ENCODE data around the gene ZNF155. TPM values are rescaled to one million over a fixed set of nuclear protein-coding genes. Genes with fewer than 3 reads are reported as not detected.

Gene ZNF155
- total RNA-seq (5.9 and 7.6 TPM in 2 replicates), polyA plus RNA-seq (1.8 and 2.0 TPM in 2 replicates), polyA minus RNA-seq (4.0 and 5.8 TPM in 2 replicates), Bru-seq, nascent RNA (percentile 62 among the genes with signal in this experiment), BruChase-seq, experiment 1, labeled RNA remaining after a 6-hour chase (percentile 52 among the genes with signal in this experiment), BruChase-seq, experiment 2, labeled RNA remaining after a 2-hour chase (percentile 58 among the genes with signal in this experiment)
- polyA plus RNA-seq (2011; cell fraction: cytosol; rRNA removed): 1.4 and 1.6 TPM in 2 replicates
- polyA plus RNA-seq (2011; cell fraction: nucleus; rRNA removed): 8.8 and 13.6 TPM in 2 replicates
- polyA plus RNA-seq (2012): 4.4 and 5.4 TPM in 2 replicates
- 1.1 TPM for polyA minus RNA-seq (2011; cell fraction: cytosol; rRNA and poly(A)+ RNA removed)
- 6.8 and 9.0 TPM in 2 replicates for polyA minus RNA-seq (2011; cell fraction: nucleus; rRNA and poly(A)+ RNA removed)
- long read RNA-seq, transcript ZNF155-201 (5 exons, 2,596 nt): major isoform, 9 of 16 reads
- long read RNA-seq, partial matches to known transcripts: 0 of 16 reads
- long read RNA-seq, other reads (novel, unspliced or antisense): 6 of 16 reads

GRCh38 chr19:43983912-43984686 lies at the start of gene ZNF155:
TSS of gene ZNF155 (plus strand) at chr19:43984188. CDS start at chr19:43988544, 4,356 bp downstream.
- POLR2A ChIA-PET: no interaction called here
- dilution Hi-C loops (cut with MboI; ENCODE audit: extremely low pct_ligation_motif_present, low sequenced_read_pairs): no loop called here
- Histone ChIP-seq H3K27ac (ENCODE audit: insufficient read depth, low read depth, low read length) (peak within 1 kb of the TSS; percentile 23), H3K27me3 (ENCODE audit: control insufficient read depth in 2 of 2, insufficient read depth in 2 of 2, low read length in 2 of 2) (no peaks in the 10 kb centered on the region), H3K4me2 (ENCODE audit: insufficient read depth, low read length) (peak within 1 kb of the TSS; percentile 87), H3K4me3 (replicated peaks in 1 of 3; ENCODE audit: insufficient read depth in 1 of 3, low read depth in 1 of 3, low read length in 3 of 3) (peak within 1 kb of the TSS; percentile 32 to 75 (median 68)), H4K20me1 (replicated peaks; ENCODE audit: control insufficient read depth, extremely low read depth, insufficient read depth, low read length) (no peaks in the 10 kb centered on the region), H3K4me1 (ENCODE audit: control insufficient read depth, extremely low read depth, insufficient read depth, low read length) (peaks cover 6% of the 10 kb centered on the region), H3K9me3 (replicated peaks; ENCODE audit: control insufficient read depth, insufficient read depth, low read length) (no peaks in the 10 kb centered on the region), H3K79me2 (ENCODE audit: control insufficient read depth, insufficient read depth, low read length) (peaks cover 4% of the 10 kb centered on the region), H3K9me1 (replicated peaks; ENCODE audit: control insufficient read depth, extremely low read depth, insufficient read depth, low read length) (no peaks in the 10 kb centered on the region), H3K9ac (replicated peaks; ENCODE audit: extremely low read depth, insufficient read depth, low read length) (peak within 1 kb of the TSS; percentile 55), H3K36me3 (ENCODE audit: control insufficient read depth in 2 of 2, extremely low read depth in 1 of 2, insufficient read depth in 2 of 2, low read length in 2 of 2) (no peaks in the 10 kb centered on the region), H2AFZ (ENCODE audit: low read depth, low read length) (peak within 1 kb of the TSS; percentile 56)
- peak; percentile 42 for TF ChIP-seq POLR2AphosphoS5 (IDR thresholded peaks at IDR 0.05; ENCODE audit: insufficient read depth, low read depth, low read length)
- TF ChIP-seq GATA2 (IDR thresholded peaks at IDR 0.05; ENCODE audit: insufficient read depth, insufficient read length, low read depth, low read length): no peak
- peak; percentile 39 for TF ChIP-seq POLR2A (IDR thresholded peaks at IDR 0.05; ENCODE audit: low read depth, low read length)
- FAIRE-seq (peak; percentile 89), DNase-seq (ENCODE audit: low read depth, low spot score) (peak; percentile 95)
- intact Hi-C loops (cut with micrococcal nuclease): loop anchor here (1.0 to 5.0 kb wide), 8 partner anchors 18 to 372 kb away; partner anchors contain the start of genes ZNF112, ZNF221, ZNF223 and ZNF225
- CTCF ChIA-PET: interaction anchor here (1.3 kb wide), 1 partner anchor 33 kb away, joined by 4 read pairs; the partner anchor contains the start of gene ZNF221
- BruUV-seq (replicated peaks): no TSS peak

Data from endothelial cell of umbilical vein (primary cell).